ENCODE measurements around the gene WNT1. TPM values are rescaled to one million over a fixed set of nuclear protein-coding genes. Genes with fewer than 3 reads are reported as not detected.

WNT1 gene
- total RNA-seq, 4 donors from 2014 or later, result not detected

DNA sequence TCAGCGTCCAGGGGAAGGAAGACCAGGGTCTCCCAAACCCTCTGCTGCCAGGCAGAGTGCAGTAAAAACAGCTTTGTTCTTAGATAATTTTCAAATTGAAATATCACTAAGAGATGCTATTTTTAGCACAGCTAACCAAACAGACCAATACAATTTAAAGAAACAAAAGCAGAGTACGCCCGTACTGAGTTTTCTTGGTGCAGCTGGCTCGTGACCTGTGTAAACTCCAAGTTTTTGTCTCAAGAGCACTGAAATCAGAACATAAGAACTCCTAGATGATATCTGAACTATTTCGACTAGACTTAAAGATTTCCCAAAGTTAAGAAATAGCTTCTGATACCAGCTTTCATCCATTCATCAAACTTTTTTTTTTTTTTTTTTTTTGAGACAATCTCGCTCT lies 31.2 kb upstream of the WNT1 start:
- Histone ChIP-seq H3K9me3 (no peaks in the 10 kb centered on the region), H3K27ac (peak overlapping the region; percentile 52 to 81 (median 66)), H3K4me3 (no peak overlapping the region), H3K27me3 (no peaks in the 10 kb centered on the region), H3K4me1 (peaks cover 0 to 30% (median 17%) of the 10 kb centered on the region in 4 donors), H3K36me3 (no peaks in the 10 kb centered on the region)
- DNase-seq, result no peak
- in situ Hi-C loops (cut with MboI; ENCODE audit: low pct_ligation_motif_present in 1 of 4, low pct_unique_long_range_greater_than_20kb in 1 of 4, low sequenced_read_pairs in 3 of 4), result no loop called here
- intact Hi-C loops (cut with DNase I; ENCODE audit: low total_unique reads), result no loop called here
- TF ChIP-seq EP300 (IDR thresholded peaks at IDR 0.05; ENCODE audit: low read depth) (no peak), CTCF (IDR thresholded peaks at IDR 0.05) (no peak), POLR2A (IDR thresholded peaks at IDR 0.05) (no peak), POLR2AphosphoS5 (IDR thresholded peaks at IDR 0.05) (no peak)
- 57 to 73% methylated on average over 3 to 6 of the region's 6 CpGs for WGBS, 2 donors (ENCODE audit: low coverage in 1 of 2)

DNA sequence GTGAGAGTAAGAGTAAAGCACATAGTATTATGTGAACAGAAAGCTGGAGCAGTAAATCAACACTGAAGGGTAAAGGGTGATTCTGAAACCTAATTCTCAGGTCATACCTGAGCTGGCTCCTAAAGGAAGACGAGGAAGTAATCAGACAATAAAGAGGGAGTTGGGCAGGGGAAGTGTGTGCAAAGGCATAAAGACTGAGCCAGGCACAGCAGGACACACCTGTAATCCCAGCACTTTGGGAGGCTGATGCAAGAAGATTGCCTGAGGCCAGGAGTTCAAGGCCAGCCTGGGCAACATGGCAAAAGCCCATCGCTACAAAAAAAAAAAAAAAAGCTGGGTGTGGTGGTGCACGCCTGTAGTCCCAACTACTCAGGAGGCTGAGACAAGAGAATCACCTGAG lies 30.4 kb upstream of the WNT1 start:
- Histone ChIP-seq H3K27me3 (no peaks in the 10 kb centered on the region), H3K9me3 (no peaks in the 10 kb centered on the region), H3K36me3 (no peaks in the 10 kb centered on the region), H3K27ac (peak overlapping the region; percentile 52 to 81 (median 66)), H3K4me3 (no peak overlapping the region), H3K4me1 (peaks cover 0 to 30% (median 17%) of the 10 kb centered on the region in 4 donors)
- 37 to 71% methylated on average over 3 of the region's 3 CpGs for WGBS, 2 donors (ENCODE audit: low coverage in 1 of 2)
- intact Hi-C loops (cut with DNase I; ENCODE audit: low total_unique reads) (no loop called here), in situ Hi-C loops (cut with MboI; ENCODE audit: low pct_ligation_motif_present in 1 of 4, low pct_unique_long_range_greater_than_20kb in 1 of 4, low sequenced_read_pairs in 3 of 4) (no loop called here)
- TF ChIP-seq POLR2A (IDR thresholded peaks at IDR 0.05) (no peak), POLR2AphosphoS5 (IDR thresholded peaks at IDR 0.05) (peak in 2 of 3 donors; percentile 28 to 58)
- peak; percentile 51 for DNase-seq

DNA sequence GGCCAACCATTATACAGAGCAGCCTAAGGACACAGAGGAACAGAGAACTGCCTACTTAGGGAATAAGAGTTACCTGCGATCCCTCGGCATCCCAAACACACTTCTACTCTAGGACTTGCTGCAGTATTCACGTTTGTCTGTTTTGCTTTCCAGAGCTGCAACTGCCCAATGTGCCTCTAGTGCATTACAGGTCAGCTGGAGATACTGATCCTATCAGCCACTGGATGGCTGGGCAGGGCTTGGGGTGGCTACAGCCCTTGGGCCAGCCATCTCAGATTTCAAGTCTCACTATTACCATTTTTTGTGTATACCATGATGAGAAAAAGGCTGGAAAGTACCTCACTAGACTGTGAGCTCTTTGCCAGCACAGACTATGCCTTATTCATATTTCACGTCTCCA lies 25.4 kb upstream of the WNT1 start:
- Histone ChIP-seq H3K9me3 (no peaks in the 10 kb centered on the region), H3K27ac (no peak overlapping the region), H3K27me3 (no peaks in the 10 kb centered on the region), H3K36me3 (no peaks in the 10 kb centered on the region), H3K4me1 (peaks cover 6 to 34% (median 19%) of the 10 kb centered on the region in 4 donors), H3K4me3 (no peak overlapping the region)
- intact Hi-C loops (cut with DNase I; ENCODE audit: low total_unique reads), result no loop called here
- no peak for DNase-seq
- TF ChIP-seq POLR2AphosphoS5 (IDR thresholded peaks at IDR 0.05), result no peak
- no peak for TF ChIP-seq CTCF (IDR thresholded peaks at IDR 0.05)
- TF ChIP-seq POLR2A (IDR thresholded peaks at IDR 0.05), result no peak
- 84% methylated on average over 4 of the region's 4 CpGs; no CpG with 5 or more reads in 1 of the 2 donors for WGBS, 2 donors (ENCODE audit: low coverage in 1 of 2)
- in situ Hi-C loops (cut with MboI; ENCODE audit: low pct_ligation_motif_present in 1 of 4, low pct_unique_long_range_greater_than_20kb in 1 of 4, low sequenced_read_pairs in 3 of 4), result no loop called here

DNA sequence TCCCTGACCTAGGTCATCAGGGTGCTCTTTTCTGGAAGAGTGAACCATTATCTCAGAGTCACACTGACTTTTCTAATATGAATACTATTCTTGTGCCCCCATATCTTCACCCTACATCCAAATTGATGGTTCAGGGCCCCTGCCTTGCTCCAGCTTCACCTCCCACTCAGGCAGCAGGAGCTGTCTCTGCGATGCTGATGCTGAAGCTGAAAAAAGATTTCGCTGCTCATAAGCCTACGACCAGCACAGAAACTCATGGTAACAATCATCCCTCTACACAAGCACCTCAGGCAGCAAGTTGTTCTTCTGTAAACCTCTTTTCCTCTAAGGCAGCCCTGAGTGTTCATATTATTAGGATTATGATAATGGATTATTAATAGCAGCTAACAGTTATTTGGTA lies 24.1 kb upstream of the WNT1 start:
- Histone ChIP-seq H3K4me1 (peaks cover 6 to 34% (median 23%) of the 10 kb centered on the region in 4 donors), H3K27ac (no peak overlapping the region), H3K27me3 (no peaks in the 10 kb centered on the region), H3K36me3 (no peaks in the 10 kb centered on the region), H3K9me3 (no peaks in the 10 kb centered on the region), H3K4me3 (no peak overlapping the region)
- TF ChIP-seq POLR2A (IDR thresholded peaks at IDR 0.05), result no peak
- TF ChIP-seq CTCF (IDR thresholded peaks at IDR 0.05), result no peak
- no peak for TF ChIP-seq EP300 (IDR thresholded peaks at IDR 0.05; ENCODE audit: low read depth)
- TF ChIP-seq POLR2AphosphoS5 (IDR thresholded peaks at IDR 0.05), result no peak
- intact Hi-C loops (cut with DNase I; ENCODE audit: low total_unique reads), result no loop called here
- DNase-seq, result no peak
- 92% methylated on average over 3 of the region's 3 CpGs; no CpG with 5 or more reads in 1 of the 2 donors for WGBS, 2 donors (ENCODE audit: low coverage in 1 of 2)
- in situ Hi-C loops (cut with MboI; ENCODE audit: low pct_ligation_motif_present in 1 of 4, low pct_unique_long_range_greater_than_20kb in 1 of 4, low sequenced_read_pairs in 3 of 4), result no loop called here

Measured in transverse colon (tissue), 4 donors.